ENCODE results near the gene MOB1A. TPM values are rescaled to one million over a fixed set of nuclear protein-coding genes. Genes with fewer than 3 reads are reported as not detected.
A peak's percentile ranks its signal among the peaks of the same experiment; 100 is the strongest.

Gene MOB1A
- total and polyA plus RNA-seq, 2 of the 8 experiments (the other 6 are each of a cell fraction or from before 2014, with no cell fraction given): 21.6 to 91.7 TPM

- ChIA-PET POLR2A (ENCODE audit: partially characterized antibody) (interaction anchor here (68.3 to 72.1 kb wide), 2 partner anchors 14 to 17 kb away, joined by 2699 read pairs; partner anchors contain the start of genes BOLA3, MOB1A and MTHFD2), CTCF (ENCODE audit: partially characterized antibody) (no interaction called here)
- H3K27me3 ChIP-seq (replicated peaks in 1 of 4; ENCODE audit: control insufficient read depth in 3 of 4, extremely low read depth in 1 of 4, insufficient read depth in 3 of 4, low read length in 3 of 4): no peaks in the 10 kb centered on the region
- H3K27ac ChIP-seq (ENCODE audit: low read depth, low read length): no peak overlapping the region
- no peak overlapping the region for H3K9ac ChIP-seq (replicated peaks in 1 of 4; ENCODE audit: extremely low read depth in 1 of 4, low read depth in 3 of 4, low read length in 3 of 4)
- no peak overlapping the region for H3K4ac ChIP-seq (replicated peaks; ENCODE audit: insufficient read length, low read depth, low read length)
- H2AFZ ChIP-seq (ENCODE audit: low read length): no peak overlapping the region
- H3K4me2 ChIP-seq (ENCODE audit: insufficient read depth in 1 of 2, low read depth in 2 of 2, low read length in 2 of 2): no peak overlapping the region
- H3K14ac ChIP-seq (ENCODE audit: insufficient read length): no peak overlapping the region
- H3K79me1 ChIP-seq (ENCODE audit: low read depth, low read length): no peaks in the 10 kb centered on the region
- peaks cover 3% of the 10 kb centered on the region for H3K23me2 ChIP-seq (ENCODE audit: low read depth, low read length)
- H4K20me1 ChIP-seq (replicated peaks in 1 of 2; ENCODE audit: control insufficient read depth in 1 of 2, insufficient read depth in 2 of 2, low read length in 2 of 2): peaks cover 5 to 7% of the 10 kb centered on the region in 2 experiments
- H4K91ac ChIP-seq (replicated peaks; ENCODE audit: insufficient read length, low read length): no peak overlapping the region
- peaks cover 0 to 5% (median 3%) of the 10 kb centered on the region in 4 experiments; a peak in 5 of 7 replicates for H3K4me1 ChIP-seq (replicated peaks in 1 of 4; ENCODE audit: control insufficient read depth in 3 of 4, insufficient read depth in 4 of 4, low read length in 3 of 4)
- 0 out of 2 replicates have a peak overlapping the region, but pooled peaks have one; percentile 13 for H2AK5ac ChIP-seq (ENCODE audit: low read depth, low read length)
- H2BK120ac ChIP-seq (replicated peaks; ENCODE audit: low read depth, low read length): no peak overlapping the region
- H3K4me3 ChIP-seq (ENCODE audit: extremely low read depth in 1 of 4, insufficient read depth in 2 of 4, low read depth in 3 of 4, low read length in 4 of 4): no peak overlapping the region
- no peak overlapping the region for H2BK20ac ChIP-seq (ENCODE audit: low read length)
- no peak overlapping the region for H3K56ac ChIP-seq (replicated peaks; ENCODE audit: insufficient read length, low read depth, low read length)
- no peak overlapping the region for H2BK12ac ChIP-seq (ENCODE audit: low read depth, low read length)
- DNase-seq (ENCODE audit: low read depth in 1 of 2, low spot score in 2 of 2): no peak
- H2BK15ac ChIP-seq (ENCODE audit: low read length): no peak overlapping the region
- peaks cover 7 to 14% of the 10 kb centered on the region in 2 experiments for H3K79me2 ChIP-seq (ENCODE audit: control insufficient read depth in 1 of 2, insufficient read depth in 2 of 2, low read length in 2 of 2)
- H4K5ac ChIP-seq (ENCODE audit: insufficient read length, low read depth, low read length): no peak overlapping the region
- no peak overlapping the region for H4K8ac ChIP-seq (ENCODE audit: extremely low read depth, insufficient read depth, low read length)
- no peak overlapping the region for H3K18ac ChIP-seq (ENCODE audit: extremely low read depth, low read length)
- no peaks in the 10 kb centered on the region for H3K9me3 ChIP-seq (ENCODE audit: insufficient read depth in 2 of 2, low read depth in 1 of 2, low read length in 1 of 2)
- no peak overlapping the region for H2BK5ac ChIP-seq (ENCODE audit: low read depth, low read length)
- no peak overlapping the region for H3K23ac ChIP-seq (ENCODE audit: insufficient read length)
- 91% methylated on average over 1 of the region's 1 CpG; no CpG with 5 or more reads in 1 of the 2 experiments for WGBS, 2 experiments (ENCODE audit: extremely low coverage in 1 of 2, insufficient coverage in 1 of 2, insufficient read length in 1 of 2, insufficient replicate concordance in 2 of 2, low coverage in 1 of 2, low lambda C conversion rate in 2 of 2, missing lambda C conversion rate in 1 of 2)
- peaks cover 0 to 3% (median 0%) of the 10 kb centered on the region in 4 experiments; a peak in 1 of 8 replicates for H3K36me3 ChIP-seq (ENCODE audit: control insufficient read depth in 2 of 4, insufficient read depth in 4 of 4, low read length in 3 of 4)
- no peak for FAIRE-seq
- TF ChIP-seq BACH1 (IDR thresholded peaks at IDR 0.05; ENCODE audit: low read length) (no peak), POU5F1 (IDR thresholded peaks at IDR 0.05; ENCODE audit: low read depth, low read length) (no peak), TAF1 (IDR thresholded peaks at IDR 0.05; ENCODE audit: low read depth, low read length) (no peak), EP300 (IDR thresholded peaks at IDR 0.05; ENCODE audit: borderline replicate concordance in 1 of 2, low read depth in 2 of 2, low read length in 2 of 2) (no peak), CTCF (IDR thresholded peaks at IDR 0.05; ENCODE audit: control extremely low read depth in 1 of 3, insufficient read depth in 1 of 3, low read depth in 1 of 3, low read length in 3 of 3) (no peak), KDM4A (IDR thresholded peaks at IDR 0.05; ENCODE audit: low read depth, low read length, severe bottlenecking) (no peak), SAP30 (IDR thresholded peaks at IDR 0.05; ENCODE audit: insufficient read depth, insufficient replicate concordance, low read length) (no peak), CBX8 (IDR thresholded peaks at IDR 0.05; ENCODE audit: borderline replicate concordance, low read depth, low read length) (no peak), MAFK (IDR thresholded peaks at IDR 0.05; ENCODE audit: low read depth, low read length) (no peak), RNF2 (IDR thresholded peaks at IDR 0.05; ENCODE audit: borderline replicate concordance, low read depth, low read length, missing control alignments, poor library complexity, severe bottlenecking) (no peak), ASH2L (IDR thresholded peaks at IDR 0.05; ENCODE audit: low read length) (no peak)
These were observed 16.1 kb upstream of the MOB1A start for GRCh38 chr2:74194799-74195198.

Data from H1 (cell line).